Thyroid gland (tissue), 4 donors: ENCODE results near the gene STK33.

ENCODE experiments used
- POLR2A ChIP-seq, 2 donors: fragments of 450-650 bp; IDR thresholded peaks; one replicate each; pipeline ENCODE4 v1.6.1; 2017; ENCODE audit warnings: antibody characterized with exemption in 2 of 2, mild to moderate bottlenecking in 2 of 2, moderate library complexity in 1 of 2
- TF ChIP-seq, protein P1 (sequence below), 6 experiments: fragments of 200-600 bp in 3 of 6; fragments of 450-650 bp in 3 of 6; sonication (generic) in 3 of 6; IDR thresholded peaks; one replicate each; pipeline ENCODE4 v1.5.1; 2016 to 2019; ENCODE audit warnings: antibody characterized with exemption in 6 of 6, mild to moderate bottlenecking in 2 of 6, inconsistent platforms in 1 of 6, moderate library complexity in 1 of 6

- TF ChIP-seq, protein P1, sequence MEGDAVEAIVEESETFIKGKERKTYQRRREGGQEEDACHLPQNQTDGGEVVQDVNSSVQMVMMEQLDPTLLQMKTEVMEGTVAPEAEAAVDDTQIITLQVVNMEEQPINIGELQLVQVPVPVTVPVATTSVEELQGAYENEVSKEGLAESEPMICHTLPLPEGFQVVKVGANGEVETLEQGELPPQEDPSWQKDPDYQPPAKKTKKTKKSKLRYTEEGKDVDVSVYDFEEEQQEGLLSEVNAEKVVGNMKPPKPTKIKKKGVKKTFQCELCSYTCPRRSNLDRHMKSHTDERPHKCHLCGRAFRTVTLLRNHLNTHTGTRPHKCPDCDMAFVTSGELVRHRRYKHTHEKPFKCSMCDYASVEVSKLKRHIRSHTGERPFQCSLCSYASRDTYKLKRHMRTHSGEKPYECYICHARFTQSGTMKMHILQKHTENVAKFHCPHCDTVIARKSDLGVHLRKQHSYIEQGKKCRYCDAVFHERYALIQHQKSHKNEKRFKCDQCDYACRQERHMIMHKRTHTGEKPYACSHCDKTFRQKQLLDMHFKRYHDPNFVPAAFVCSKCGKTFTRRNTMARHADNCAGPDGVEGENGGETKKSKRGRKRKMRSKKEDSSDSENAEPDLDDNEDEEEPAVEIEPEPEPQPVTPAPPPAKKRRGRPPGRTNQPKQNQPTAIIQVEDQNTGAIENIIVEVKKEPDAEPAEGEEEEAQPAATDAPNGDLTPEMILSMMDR (IDR thresholded peaks at IDR 0.05) = no peak
- TF ChIP-seq POLR2A (IDR thresholded peaks at IDR 0.05) = no peak
Measured at GRCh38 chr11:8621147-8621546, 27.1 kb upstream of the STK33 start.
